ENCODE data around the gene INVS.

Gene INVS

GRCh38 chr9:100086097-100086635 lies 12.9 kb upstream of the INVS start:
- Histone ChIP-seq H3K79me2 (ENCODE audit: low read length) (peaks cover 88% of the 10 kb centered on the region), H4K20me1 (ENCODE audit: insufficient read depth, low read length) (0 out of 2 replicates have a peak, but pooled peaks cover 4% of the 10 kb centered on the region), H3K9me2 (replicated peaks; ENCODE audit: insufficient read depth, low read length) (no peaks in the 10 kb centered on the region), H3K9me3 (replicated peaks; ENCODE audit: insufficient read depth, low read length) (no peaks in the 10 kb centered on the region), H3K27ac (ENCODE audit: low read length) (no peak overlapping the region), H3K9ac (ENCODE audit: low read length) (no peak overlapping the region), H3F3A (ENCODE audit: insufficient read depth, low read length) (peaks cover 21% of the 10 kb centered on the region), H3K4me3 (ENCODE audit: low read length) (no peak overlapping the region), H3K4me1 (ENCODE audit: low read length) (peaks cover 30% of the 10 kb centered on the region), H3K4me2 (ENCODE audit: low read depth, low read length) (no peak overlapping the region), H2AFZ (ENCODE audit: low read length) (no peak overlapping the region), H3K27me3 (replicated peaks; ENCODE audit: insufficient read depth, low read length) (no peaks in the 10 kb centered on the region), H3K36me3 (replicated peaks; ENCODE audit: insufficient read depth, low read length) (no peaks in the 10 kb centered on the region)
- TF ChIP-seq EZH2phosphoT487 (IDR thresholded peaks at IDR 0.05; ENCODE audit: low read length) (no peak), CTCF (IDR thresholded peaks at IDR 0.05; ENCODE audit: low read length) (no peak), EZH2 (optimal IDR thresholded peaks at IDR 0.05; ENCODE audit: low read depth, low read length) (no peak)
- DNase-seq: no peak

GRCh38 chr9:100087218-100087617 lies 11.8 kb upstream of the INVS start:
- H3K27me3 ChIP-seq (replicated peaks; ENCODE audit: insufficient read depth, low read length): no peaks in the 10 kb centered on the region
- H4K20me1 ChIP-seq (ENCODE audit: insufficient read depth, low read length): 0 out of 2 replicates have a peak, but pooled peaks cover 6% of the 10 kb centered on the region
- no peak overlapping the region for H3K9ac ChIP-seq (ENCODE audit: low read length)
- H3K27ac ChIP-seq (ENCODE audit: low read length): no peak overlapping the region
- TF ChIP-seq EZH2 (optimal IDR thresholded peaks at IDR 0.05; ENCODE audit: low read depth, low read length): no peak
- no peak for TF ChIP-seq CTCF (IDR thresholded peaks at IDR 0.05; ENCODE audit: low read length)
- TF ChIP-seq EZH2phosphoT487 (IDR thresholded peaks at IDR 0.05; ENCODE audit: low read length): no peak
- no peaks in the 10 kb centered on the region for H3K36me3 ChIP-seq (replicated peaks; ENCODE audit: insufficient read depth, low read length)
- H3K4me2 ChIP-seq (ENCODE audit: low read depth, low read length): no peak overlapping the region
- H3K4me3 ChIP-seq (ENCODE audit: low read length): no peak overlapping the region
- no peak for DNase-seq
- H3K79me2 ChIP-seq (ENCODE audit: low read length): peaks cover 89% of the 10 kb centered on the region
- no peak overlapping the region for H2AFZ ChIP-seq (ENCODE audit: low read length)
- H3K4me1 ChIP-seq (ENCODE audit: low read length): peaks cover 26% of the 10 kb centered on the region
- H3K9me3 ChIP-seq (replicated peaks; ENCODE audit: insufficient read depth, low read length): no peaks in the 10 kb centered on the region
- H3F3A ChIP-seq (ENCODE audit: insufficient read depth, low read length): peaks cover 21% of the 10 kb centered on the region
- H3K9me2 ChIP-seq (replicated peaks; ENCODE audit: insufficient read depth, low read length): no peaks in the 10 kb centered on the region

GRCh38 chr9:100088202-100088601 lies 10.8 kb upstream of the INVS start:
- no peaks in the 10 kb centered on the region for H3K9me2 ChIP-seq (replicated peaks; ENCODE audit: insufficient read depth, low read length)
- no peaks in the 10 kb centered on the region for H3K27me3 ChIP-seq (replicated peaks; ENCODE audit: insufficient read depth, low read length)
- H3K4me2 ChIP-seq (ENCODE audit: low read depth, low read length): no peak overlapping the region
- H2AFZ ChIP-seq (ENCODE audit: low read length): no peak overlapping the region
- no peaks in the 10 kb centered on the region for H3K9me3 ChIP-seq (replicated peaks; ENCODE audit: insufficient read depth, low read length)
- no peak overlapping the region for H3K4me3 ChIP-seq (ENCODE audit: low read length)
- H3K79me2 ChIP-seq (ENCODE audit: low read length): peaks cover 89% of the 10 kb centered on the region
- H3K4me1 ChIP-seq (ENCODE audit: low read length): peaks cover 17% of the 10 kb centered on the region
- 0 out of 2 replicates have a peak, but pooled peaks cover 6% of the 10 kb centered on the region for H4K20me1 ChIP-seq (ENCODE audit: insufficient read depth, low read length)
- peaks cover 20% of the 10 kb centered on the region for H3F3A ChIP-seq (ENCODE audit: insufficient read depth, low read length)
- TF ChIP-seq CTCF (IDR thresholded peaks at IDR 0.05; ENCODE audit: low read length) (no peak), EZH2phosphoT487 (IDR thresholded peaks at IDR 0.05; ENCODE audit: low read length) (no peak)
- H3K27ac ChIP-seq (ENCODE audit: low read length): no peak overlapping the region
- no peak for DNase-seq
- no peaks in the 10 kb centered on the region for H3K36me3 ChIP-seq (replicated peaks; ENCODE audit: insufficient read depth, low read length)
- no peak overlapping the region for H3K9ac ChIP-seq (ENCODE audit: low read length)
